GM12878 (cell line): ENCODE measurements around the gene LYRM2. TPM values are rescaled to one million over a fixed set of nuclear protein-coding genes. Genes with fewer than 3 reads are reported as not detected.

Source experiments
- ATAC-seq: fragments of 200-7000 bp; cut with Tn5 transposase; 3 replicates; pipeline ENCODE4 v1.9.1; 2020; ENCODE audit warnings: mild to moderate bottlenecking, moderate library complexity
- BruUV-seq: library from RNA; stranded (reverse); fragments of 400-500 nt; replicated peaks from 2 replicates; lab custom pipeline; 2021; lab: Mats Ljungman, UMichigan
- CTCF ChIA-PET: fragments of 300-600 bp; sonication (Branson Sonifier 250); formaldehyde crosslinking; extraction: SDS; loops from one replicate; lab custom pipeline; 2021; ENCODE audit warnings: inconsistent platforms; lab: Yijun Ruan, JAX
- POLR2A ChIA-PET: fragments of 350-600 bp; formaldehyde crosslinking; extraction: SDS; loops from one replicate; lab custom pipeline; 2021; ENCODE audit warnings: inconsistent platforms; lab: Charles Lee
- RAD21 ChIA-PET: fragments of 300-600 bp; sonication (Branson Sonifier 250); formaldehyde crosslinking; loops from one replicate; lab custom pipeline; 2023; ENCODE audit warnings: antibody characterized with exemption; ENCODE audit not compliant: unreplicated experiment; lab: Charles Lee
- SMC1A ChIA-PET: fragments of 300-600 bp; sonication (Branson Sonifier 250); formaldehyde crosslinking; loops from one replicate; lab custom pipeline; 2023; ENCODE audit not compliant: unreplicated experiment, uncharacterized antibody; lab: Charles Lee
- DNase-seq: peaks from one replicate; pipeline ENCODE4 v3.0.0-alpha.2; 2011; ENCODE audit warnings: low read depth, low spot score
- FAIRE-seq: peaks from 3 replicates; lab custom pipeline; 2011; peaks lifted over from hg19 to GRCh38; lab: Jason Lieb, UNC
- H2AFZ ChIP-seq: 2 replicates; pipeline ENCODE4 v1.6.0; 2011; ENCODE audit warnings: low read depth, low read length, control low read depth; ENCODE audit not compliant: control insufficient read depth
- H3K27ac ChIP-seq: 2 replicates; pipeline ENCODE4 v1.5.1; 2011; ENCODE audit warnings: control low read depth; ENCODE audit not compliant: control insufficient read depth, insufficient read depth
- H3K27me3 ChIP-seq, 2 experiments: replicated peaks in 1 of 2; 2 replicates each; pipeline versions ENCODE4 v1.6.0 to v1.6.1; 2011; ENCODE audit warnings: low read length in 1 of 2; ENCODE audit not compliant: control insufficient read depth in 2 of 2, insufficient read depth in 2 of 2
- H3K36me3 ChIP-seq, 2 experiments: 2 replicates each; pipeline ENCODE4 v1.5.1; 2011; ENCODE audit warnings: low read length in 1 of 2; ENCODE audit not compliant: control insufficient read depth in 2 of 2, insufficient read depth in 2 of 2
- H3K4me1 ChIP-seq: 2 replicates; pipeline ENCODE4 v1.6.1; 2011; ENCODE audit warnings: mild to moderate bottlenecking, low read length, moderate library complexity, mixed read lengths; ENCODE audit not compliant: control insufficient read depth, insufficient read depth
- H3K4me2 ChIP-seq: 2 replicates; pipeline ENCODE4 v1.6.0; 2011; ENCODE audit warnings: control low read depth; ENCODE audit not compliant: control insufficient read depth, insufficient read depth
- H3K4me3 ChIP-seq: fragments of 200-600 bp; sonication (generic); 2 replicates; pipeline ENCODE4 v1.5.1; 2016
- H3K79me2 ChIP-seq: 2 replicates; pipeline ENCODE4 v1.6.0; 2011; ENCODE audit warnings: low read length; ENCODE audit not compliant: control insufficient read depth, insufficient read depth
- H3K9ac ChIP-seq: 2 replicates; pipeline ENCODE4 v1.8.0; 2011; ENCODE audit warnings: low read length, control low read depth, mixed read lengths; ENCODE audit not compliant: control insufficient read depth, insufficient read depth
- H3K9me3 ChIP-seq: replicated peaks from 3 replicates; pipeline ENCODE4 v1.5.1; 2011; ENCODE audit warnings: mild to moderate bottlenecking, low read length; ENCODE audit not compliant: control insufficient read depth, insufficient read depth
- H4K20me1 ChIP-seq: 2 replicates; pipeline ENCODE4 v1.6.0; 2011; ENCODE audit not compliant: control insufficient read depth, insufficient read depth
- BCL3 ChIP-seq: IDR thresholded peaks from 2 replicates; pipeline ENCODE4 v1.6.1; 2011; ENCODE audit warnings: borderline replicate concordance, low read depth, mild to moderate bottlenecking, moderate library complexity, low read length; ENCODE audit not compliant: insufficient read depth, poor library complexity, severe bottlenecking
- KLF5 ChIP-seq: fragments of 450-650 bp; IDR thresholded peaks from 2 replicates; pipeline ENCODE4 v1.6.1; 2014; ENCODE audit warnings: mild to moderate bottlenecking; ENCODE audit not compliant: partially characterized antibody
- NR2C2 ChIP-seq: IDR thresholded peaks from 2 replicates; pipeline ENCODE4 v1.6.1; 2011; ENCODE audit warnings: borderline replicate concordance, low read depth; ENCODE audit not compliant: control insufficient read depth, insufficient read length
- NRF1 ChIP-seq: conservative IDR thresholded peaks from 2 replicates; pipeline ENCODE4 v1.6.1; 2011; ENCODE audit warnings: mild to moderate bottlenecking, low read depth, low read length, improper control_type of control experiment
- RELA ChIP-seq: fragments of 450-650 bp; IDR thresholded peaks from 2 replicates; pipeline ENCODE4 v1.8.0; 2014; ENCODE audit warnings: borderline replicate concordance; ENCODE audit not compliant: partially characterized antibody
- SMAD1 ChIP-seq: fragments of 450-650 bp; IDR thresholded peaks from 2 replicates; pipeline ENCODE4 v1.6.1; 2018; ENCODE audit warnings: mild to moderate bottlenecking, low read depth; ENCODE audit not compliant: partially characterized antibody
- ZBTB33 ChIP-seq: fragments of 450-650 bp; IDR thresholded peaks from 2 replicates; pipeline ENCODE4 v1.6.1; 2017; ENCODE audit warnings: mild to moderate bottlenecking
- ZNF622 ChIP-seq: fragments of 450-650 bp; IDR thresholded peaks from 2 replicates; pipeline ENCODE4 v1.6.1; 2017; ENCODE audit warnings: mild to moderate bottlenecking, inconsistent platforms
- in situ Hi-C: fragments of 300-500 bp; cut with MboI; formaldehyde crosslinking; loops from 9 replicates; pipeline ENCODE4 v1.14.3; 2018; ENCODE audit warnings: mixed read lengths
- intact Hi-C: fragments of 100-400 bp; cut with micrococcal nuclease; formaldehyde crosslinking; loops from one replicate; pipeline ENCODE4 v1.14.2; 2022; ENCODE audit not compliant: unreplicated experiment
- polyA plus RNA-seq, 11 experiments: library from polyadenylated mRNA; depleted of rRNA in 4 of 11; unstranded in 6 of 11; stranded (reverse) in 5 of 11; fragments of >200 nt; fragmentation: Nextera tagmentation in 4 of 11; fragmentation: Illumina TruSeq in 1 of 11; extraction: Ambion mirVana in 4 of 11; extraction: Trizol in 1 of 11; gene quantifications; 1 replicate in 1 of 11; 2 replicates in 10 of 11; pipeline versions ENCODE4 v1.2.1 to v1.2.3, GENCODE V29; 2011 to 2016; ENCODE audit warnings: inconsistent platforms in 2 of 11, missing spikeins in 2 of 11, low read depth in 1 of 11
- total RNA-seq, 4 experiments: library from RNA; depleted of rRNA in 3 of 4; stranded (reverse); fragments of >200 nt in 3 of 4; fragmentation: Illumina TruSeq in 1 of 4; extraction: Trizol in 1 of 4; gene quantifications; 2 replicates each; pipeline versions ENCODE4 v1.2.1 to v1.2.3, GENCODE V29; 2013 to 2021

LYRM2 gene
- total and polyA plus RNA-seq, 10 of the 15 experiments (the other 5 are each of a cell fraction or from before 2014, with no cell fraction given), result 17.2 to 75.0 (median 30.9) TPM

- in situ Hi-C loops (no loop called here), intact Hi-C loops (no loop called here)
- TF ChIP-seq ZNF622 (no peak), SMAD1 (no peak), KLF5 (no peak), NR2C2 (no peak), BCL3 (no peak), RELA (no peak), ZBTB33 (no peak), NRF1 (no peak)
Observed at GRCh38 chr6:89528866-89529265, 109.7 kb downstream of the LYRM2 start.

More at GRCh38 chr6:89528866-89529265, 109.7 kb downstream of the LYRM2 start:
- H3K36me3 ChIP-seq, result no peaks in the 10 kb centered on the region
- H3K4me2 ChIP-seq, result no peak overlapping the region
- H3K9me3 ChIP-seq, result no peaks in the 10 kb centered on the region
- ATAC-seq, result no peak
- no peaks in the 10 kb centered on the region for H3K79me2 ChIP-seq
- POLR2A ChIA-PET, result no interaction called here
- RAD21 ChIA-PET, result no interaction called here
- CTCF ChIA-PET, result interaction anchor here (0.6 kb wide), 1 partner anchor 342 kb away, joined by 3 read pairs; no protein-coding TSS in a partner anchor
- no peak overlapping the region for H3K9ac ChIP-seq
- H3K27ac ChIP-seq, result no peak overlapping the region
- no peak overlapping the region for H2AFZ ChIP-seq
- SMC1A ChIA-PET, result no interaction called here
- H3K27me3 ChIP-seq, result no peaks in the 10 kb centered on the region
- BruUV-seq, result no TSS peak
- H3K4me1 ChIP-seq, result no peaks in the 10 kb centered on the region
- no peaks in the 10 kb centered on the region for H4K20me1 ChIP-seq
- H3K4me3 ChIP-seq, result no peak overlapping the region
- DNase-seq, result no peak
- no peak for FAIRE-seq
